H54 (cell line): ENCODE measurements around the gene TPST2.
A peak's percentile ranks its signal among the peaks of the same experiment; 100 is the strongest.
"Not testable (repeated sequence)": the region's sequence is repeated elsewhere in the genome, so short reads cannot be mapped to it uniquely, and the experiment has no call there.

Source experiments
- DNase-seq: peaks from one replicate; pipeline ENCODE4 v3.0.0; 2011; ENCODE audit warnings: low spot score, mixed read lengths; ENCODE audit not compliant: insufficient read length
- FAIRE-seq: peaks from 3 replicates; lab custom pipeline; 2011; peaks lifted over from hg19 to GRCh38; lab: Jason Lieb, UNC
- POLR2A ChIP-seq: IDR thresholded peaks from 2 replicates; pipeline ENCODE4 v1.6.1; 2011; ENCODE audit warnings: low read depth, mild to moderate bottlenecking, low read length

TPST2 gene

GRCh38 chr22:26617271-26618199, 27.6 kb upstream of the TPST2 start, which contains the start of gene CRYBB1:
Gene CRYBB1 (minus strand): TSS chr22:26618027. CDS start chr22:26616319, 1,708 bp downstream.
- no peak for FAIRE-seq
- no peak for DNase-seq
- no peak for TF ChIP-seq POLR2A

GRCh38 chr22:26616650-26617049, 26.7 kb upstream of the TPST2 start:
- FAIRE-seq (no peak), DNase-seq (no peak)
- no peak for TF ChIP-seq POLR2A

GRCh38 chr22:26615830-26616435, 26.0 kb upstream of the TPST2 start:
- DNase-seq: no peak
- TF ChIP-seq POLR2A: no peak
- FAIRE-seq: no peak

- DNase-seq: no peak
- no peak for FAIRE-seq
- no peak for TF ChIP-seq POLR2A
Measured at GRCh38 chr22:26615149-26615548, 25.2 kb upstream of the TPST2 start.

- no peak for TF ChIP-seq POLR2A
- DNase-seq: no peak
- FAIRE-seq: no peak
Measured at GRCh38 chr22:26614322-26614721, 24.4 kb upstream of the TPST2 start.

- not testable (repeated sequence) for FAIRE-seq, DNase-seq
Measured at GRCh38 chr22:26613753-26614152, 23.8 kb upstream of the TPST2 start.

GRCh38 chr22:26612652-26613051, 22.7 kb upstream of the TPST2 start:
- DNase-seq (no peak), FAIRE-seq (no peak)
- no peak for TF ChIP-seq POLR2A

GRCh38 chr22:26610996-26611395, 21.1 kb upstream of the TPST2 start:
- TF ChIP-seq POLR2A: no peak
- peak; percentile 32 for DNase-seq
- FAIRE-seq: no peak

- no peak for TF ChIP-seq POLR2A
- DNase-seq: peak; percentile 64
- no peak for FAIRE-seq
Measured at GRCh38 chr22:26610072-26610958, 20.4 kb upstream of the TPST2 start.

GRCh38 chr22:26609287-26609686, 19.4 kb upstream of the TPST2 start:
- DNase-seq (no peak), FAIRE-seq (no peak)
- no peak for TF ChIP-seq POLR2A

GRCh38 chr22:26608129-26608528, 18.2 kb upstream of the TPST2 start:
- TF ChIP-seq POLR2A: no peak
- FAIRE-seq (no peak), DNase-seq (no peak)

GRCh38 chr22:26606611-26607010, 16.7 kb upstream of the TPST2 start:
- no peak for DNase-seq
- TF ChIP-seq POLR2A: no peak
- no peak for FAIRE-seq

GRCh38 chr22:26604368-26604767, 14.4 kb upstream of the TPST2 start:
- DNase-seq: no peak

GRCh38 chr22:26602127-26602526, 12.2 kb upstream of the TPST2 start:
- TF ChIP-seq POLR2A: no peak
- DNase-seq (no peak), FAIRE-seq (no peak)

More at GRCh38 chr22:26604368-26604767, 14.4 kb upstream of the TPST2 start:
- no peak for TF ChIP-seq POLR2A
- FAIRE-seq: no peak
